ENCODE results near the gene PGAP2. TPM values are rescaled to one million over a fixed set of nuclear protein-coding genes. Genes with fewer than 3 reads are reported as not detected.

The PGAP2 gene
- total RNA-seq, 1 experiment from 2014 or later, result 37.4 TPM

DNA sequence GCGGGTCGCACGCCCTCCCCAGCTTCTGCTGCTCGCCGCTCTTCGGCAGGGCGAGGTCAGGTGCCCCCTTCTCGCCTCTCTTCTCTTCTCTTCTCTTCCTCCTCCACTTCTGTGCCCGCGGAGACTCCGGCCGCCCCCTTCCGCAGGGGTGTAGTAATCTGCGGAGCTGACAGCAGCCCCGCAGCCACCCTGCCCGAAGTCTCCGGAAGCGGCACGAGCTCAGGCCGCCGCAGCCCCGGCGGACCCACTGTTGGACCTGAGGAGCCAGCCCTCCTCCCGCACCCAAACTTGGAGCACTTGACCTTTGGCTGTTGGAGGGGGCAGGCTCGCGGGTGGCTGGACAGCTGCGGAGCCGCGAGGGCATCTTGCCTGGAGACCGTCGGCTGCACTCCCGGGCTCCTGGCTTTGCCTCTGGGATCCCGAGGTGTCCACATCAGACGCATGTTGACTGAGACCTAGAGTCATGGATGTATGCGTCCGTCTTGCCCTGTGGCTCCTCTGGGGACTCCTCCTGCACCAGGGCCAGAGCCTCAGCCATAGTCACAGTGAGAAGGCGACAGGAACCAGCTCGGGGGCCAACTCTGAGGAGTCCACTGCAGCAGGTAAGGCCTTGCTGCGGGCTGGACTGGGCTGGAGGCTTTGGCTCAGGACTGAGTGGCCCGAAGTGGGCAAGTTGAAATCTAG lies 47.6 kb downstream of the PGAP2 start:
- Histone ChIP-seq H3K18ac (ENCODE audit: insufficient read length, low read depth, low read length) (no peak overlapping the region), H3K9me3 (ENCODE audit: control insufficient read depth, low read depth, low read length) (no peaks in the 10 kb centered on the region), H3K56ac (ENCODE audit: insufficient read length, low read depth, low read length) (no peak overlapping the region), H2AFZ (ENCODE audit: low read length) (no peak overlapping the region), H2BK15ac (ENCODE audit: low read depth, low read length) (no peak overlapping the region), H4K5ac (ENCODE audit: insufficient read length, low read depth, low read length) (no peak overlapping the region), H3K4me1 (ENCODE audit: insufficient read depth, low read length) (peaks cover 4% of the 10 kb centered on the region; the same call in 1 of the 2 replicates), H3K27ac (ENCODE audit: insufficient read length, low read depth, low read length) (no peak overlapping the region), H3K14ac (ENCODE audit: insufficient read depth, low read length) (peak overlapping the region; percentile 16; the same call in 1 of the 2 replicates), H4K8ac (replicated peaks; ENCODE audit: insufficient read length, low read depth, low read length) (no peak overlapping the region), H2BK120ac (ENCODE audit: low read depth, low read length, poor library complexity, severe bottlenecking) (no peak overlapping the region), H2BK12ac (ENCODE audit: insufficient read length, low read depth, low read length) (no peak overlapping the region), H3K79me2 (ENCODE audit: insufficient read depth, low read length) (no peaks in the 10 kb centered on the region), H4K20me1 (ENCODE audit: control insufficient read depth, insufficient read depth, insufficient read length) (no peaks in the 10 kb centered on the region), H3K23ac (ENCODE audit: insufficient read length, low read depth, low read length) (no peak overlapping the region), H3K4ac (ENCODE audit: low read depth, low read length) (no peak overlapping the region), H3K9ac (ENCODE audit: extremely low read depth, insufficient read length, low read length) (no peak overlapping the region), H3T11ph (ENCODE audit: low read length) (no peak overlapping the region), H3K23me2 (ENCODE audit: insufficient read length, low read depth, low read length, poor library complexity, severe bottlenecking) (peaks cover 12% of the 10 kb centered on the region), H3K4me2 (ENCODE audit: insufficient read depth, insufficient read length, low read length) (peak overlapping the region; percentile 40), H2AK5ac (ENCODE audit: insufficient read length, low read length) (no peak overlapping the region), H4K91ac (ENCODE audit: insufficient read length, low read depth, low read length) (no peak overlapping the region), H2BK20ac (ENCODE audit: low read depth, low read length, poor library complexity, severe bottlenecking) (no peak overlapping the region), H3K79me1 (ENCODE audit: insufficient read depth, low read depth, low read length, poor library complexity, severe bottlenecking) (no peaks in the 10 kb centered on the region), H3K27me3 (ENCODE audit: insufficient read depth, low read length) (no peaks in the 10 kb centered on the region; the same call in 1 of the 2 replicates), H2BK5ac (ENCODE audit: insufficient read length, low read length) (no peak overlapping the region)
- peak; percentile 55 for DNase-seq
- TF ChIP-seq, protein P1, sequence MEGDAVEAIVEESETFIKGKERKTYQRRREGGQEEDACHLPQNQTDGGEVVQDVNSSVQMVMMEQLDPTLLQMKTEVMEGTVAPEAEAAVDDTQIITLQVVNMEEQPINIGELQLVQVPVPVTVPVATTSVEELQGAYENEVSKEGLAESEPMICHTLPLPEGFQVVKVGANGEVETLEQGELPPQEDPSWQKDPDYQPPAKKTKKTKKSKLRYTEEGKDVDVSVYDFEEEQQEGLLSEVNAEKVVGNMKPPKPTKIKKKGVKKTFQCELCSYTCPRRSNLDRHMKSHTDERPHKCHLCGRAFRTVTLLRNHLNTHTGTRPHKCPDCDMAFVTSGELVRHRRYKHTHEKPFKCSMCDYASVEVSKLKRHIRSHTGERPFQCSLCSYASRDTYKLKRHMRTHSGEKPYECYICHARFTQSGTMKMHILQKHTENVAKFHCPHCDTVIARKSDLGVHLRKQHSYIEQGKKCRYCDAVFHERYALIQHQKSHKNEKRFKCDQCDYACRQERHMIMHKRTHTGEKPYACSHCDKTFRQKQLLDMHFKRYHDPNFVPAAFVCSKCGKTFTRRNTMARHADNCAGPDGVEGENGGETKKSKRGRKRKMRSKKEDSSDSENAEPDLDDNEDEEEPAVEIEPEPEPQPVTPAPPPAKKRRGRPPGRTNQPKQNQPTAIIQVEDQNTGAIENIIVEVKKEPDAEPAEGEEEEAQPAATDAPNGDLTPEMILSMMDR (conservative IDR thresholded peaks at IDR 0.05), result no peak
- H3K9me3 Mint-ChIP-seq, result no peaks in the 10 kb centered on the region
- peaks cover 42 to 51% of the 10 kb centered on the region in 2 experiments for H3K4me1 Mint-ChIP-seq
- H3K27ac Mint-ChIP-seq, result peak overlapping the region in 1 of 3 experiments; percentile 92; a peak in 2 of 7 replicates
- WGBS (ENCODE audit: extremely low coverage, insufficient read length, low lambda C conversion rate), result no CpG with 5 or more reads among the region's 40 CpGs
- peaks cover 24% of the 10 kb centered on the region for H3K27me3 Mint-ChIP-seq (ENCODE audit: low read depth)
- peak overlapping the region; percentile 87 to 93 for H3K4me3 Mint-ChIP-seq
- H3K36me3 Mint-ChIP-seq (ENCODE audit: insufficient read depth in 1 of 3, low read depth in 3 of 3), result peaks cover 0 to 2% (median 0%) of the 10 kb centered on the region in 3 experiments; a peak in 1 of 7 replicates
